Mucosa of descending colon (tissue), 3 donors: ENCODE data around the gene HDAC10. TPM values are rescaled to one million over a fixed set of nuclear protein-coding genes. Genes with fewer than 3 reads are reported as not detected.
A peak's percentile ranks its signal among the peaks of the same experiment; 100 is the strongest.
"Not testable (repeated sequence)": the region's sequence is repeated elsewhere in the genome, so short reads cannot be mapped to it uniquely, and the experiment has no call there.

Source experiments
- ATAC-seq: fragments of 200-7000 bp; cut with Tn5 transposase; one replicate; pipeline ENCODE4 v1.9.1; 2020; ENCODE audit warnings: mild to moderate bottlenecking, moderate library complexity
- DNase-seq, 3 donors: peaks; one replicate each; pipeline ENCODE4 v3.0.0-alpha.2; 2020
- H3K36me3 ChIP-seq: fragments of 200-600 bp; one replicate; pipeline ENCODE4 v1.8.0; 2021; ENCODE audit warnings: low read depth, mild to moderate bottlenecking
- H3K4me1 ChIP-seq: fragments of 200-600 bp; one replicate; pipeline ENCODE4 v1.8.0; 2021; ENCODE audit warnings: low read depth, mild to moderate bottlenecking
- H3K4me3 ChIP-seq: fragments of 200-600 bp; one replicate; pipeline ENCODE4 v1.8.0; 2021; ENCODE audit warnings: mild to moderate bottlenecking
- H3K9me3 ChIP-seq: fragments of 200-600 bp; one replicate; pipeline ENCODE4 v1.8.0; 2021; ENCODE audit warnings: mild to moderate bottlenecking
- CTCF ChIP-seq: fragments of 200-600 bp; IDR thresholded peaks from one replicate; pipeline ENCODE4 v1.8.0; 2022; ENCODE audit warnings: antibody characterized with exemption, mild to moderate bottlenecking
- intact Hi-C, 2 donors: fragments of 100-400 bp; cut with DNase I in 1 of 2; cut with micrococcal nuclease in 1 of 2; formaldehyde crosslinking; loops; one replicate each; pipeline versions ENCODE4 v1.11.0 to v1.11.1; 2022; cut with DNase I, micrococcal nuclease
- total RNA-seq, 3 donors: library from RNA; stranded (reverse); fragmentation: NEBNext Ultra II Directional in 2 of 3; extraction: Animal tissue kit (Norgen Biotek cat#: 25700) in 2 of 3; gene quantifications; one replicate each; pipeline versions ENCODE4 v1.2.1 to v1.2.4, GENCODE V29; 2021 to 2023
- donor health status: DM: no; HTN: no; CAD: no; lungs with moderate emphysema.
- donor health status: DM: no; HTN: no; CAD: no.
- donor health status: DM: no; HTN: yes; CAD: no.

Gene HDAC10
- total RNA-seq, 3 donors from 2014 or later = 39.5 to 66.3 (median 47.8) TPM

DNA sequence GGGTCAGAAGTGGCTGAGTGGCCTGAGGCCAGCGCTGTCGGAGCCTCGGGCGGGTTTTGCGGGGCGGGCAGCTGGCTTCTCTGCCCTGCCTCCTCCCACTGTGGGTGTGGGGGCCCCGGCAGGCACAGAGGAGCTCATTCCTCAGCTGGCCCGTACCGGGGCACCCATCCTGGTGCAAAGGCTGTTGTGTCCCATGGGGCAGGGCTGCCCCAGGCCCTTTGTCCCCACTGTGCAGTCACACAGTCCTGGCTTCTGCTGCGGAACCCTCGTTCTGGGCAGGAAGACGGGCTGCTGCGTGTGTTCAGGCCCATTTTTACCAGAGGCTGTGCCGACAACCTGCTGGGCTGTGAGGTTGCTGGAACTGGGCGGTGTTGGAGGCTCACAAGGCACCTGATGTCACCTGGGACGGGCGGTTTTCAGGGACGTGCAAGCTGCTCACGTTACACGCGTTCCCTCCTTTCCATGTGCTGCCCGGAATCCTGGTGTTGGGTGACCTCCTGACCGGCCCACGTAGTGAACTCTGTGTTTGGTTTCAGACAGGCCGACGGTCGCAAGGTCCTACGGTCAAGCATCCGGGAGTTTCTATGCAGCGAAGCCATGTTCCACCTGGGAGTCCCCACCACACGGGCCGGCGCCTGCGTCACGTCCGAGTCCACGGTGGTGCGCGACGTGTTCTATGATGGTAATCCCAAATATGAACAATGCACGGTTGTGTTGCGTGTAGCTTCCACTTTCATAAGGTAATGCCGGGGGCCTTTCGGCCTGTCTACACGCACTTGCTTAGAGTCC lies 45.1 kb downstream of the HDAC10 start:
- intact Hi-C loops = no loop called here
- H3K4me1 ChIP-seq = peaks cover 9% of the 10 kb centered on the region
- H3K36me3 ChIP-seq = peaks cover 4% of the 10 kb centered on the region
- ATAC-seq (no peak), DNase-seq (no peak)
- no peak for TF ChIP-seq CTCF
- no peaks in the 10 kb centered on the region for H3K9me3 ChIP-seq
- no peak overlapping the region for H3K4me3 ChIP-seq

GRCh38 chr22:50204998-50205397 lies 46.1 kb downstream of the HDAC10 start:
- H3K4me3 ChIP-seq, DNase-seq, intact Hi-C loops, ATAC-seq, H3K9me3 ChIP-seq, H3K36me3 ChIP-seq: not testable (repeated sequence)
- H3K4me1 ChIP-seq = peaks cover 11% of the 10 kb centered on the region

DNA sequence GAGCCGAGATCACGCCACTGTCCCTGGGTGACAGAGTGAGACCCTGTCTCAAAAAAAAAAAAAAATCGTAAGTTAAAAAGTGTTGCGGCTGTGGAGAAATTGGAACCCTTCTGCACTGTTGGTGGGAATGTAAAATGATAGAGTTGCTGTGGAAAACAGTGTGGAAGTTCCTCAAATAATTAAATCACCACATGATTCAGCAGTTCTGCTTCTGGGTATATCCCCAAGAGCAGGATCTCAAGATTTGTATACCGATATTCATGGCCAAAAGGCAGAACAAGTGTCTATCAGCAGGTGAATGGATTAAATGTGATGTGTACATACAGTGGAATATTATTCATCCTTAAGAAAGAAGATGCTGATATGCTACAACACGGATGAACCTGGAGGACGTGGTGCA lies 46.5 kb downstream of the HDAC10 start:
- no peak for TF ChIP-seq CTCF
- intact Hi-C loops = no loop called here
- ATAC-seq (no peak), DNase-seq (no peak)
- H3K36me3 ChIP-seq = no peaks in the 10 kb centered on the region
- H3K9me3 ChIP-seq = no peaks in the 10 kb centered on the region
- H3K4me3 ChIP-seq = no peak overlapping the region
- H3K4me1 ChIP-seq = peaks cover 15% of the 10 kb centered on the region

GRCh38 chr22:50203288-50203687 lies 47.8 kb downstream of the HDAC10 start:
- H3K4me3 ChIP-seq = no peak overlapping the region
- H3K4me1 ChIP-seq = peaks cover 15% of the 10 kb centered on the region
- H3K9me3 ChIP-seq = no peaks in the 10 kb centered on the region
- DNase-seq = no peak
- TF ChIP-seq CTCF = no peak
- H3K36me3 ChIP-seq = no peaks in the 10 kb centered on the region
- no peak for ATAC-seq
- intact Hi-C loops = no loop called here

GRCh38 chr22:50202130-50202666 lies 48.9 kb downstream of the HDAC10 start:
- peaks cover 15% of the 10 kb centered on the region for H3K4me1 ChIP-seq
- TF ChIP-seq CTCF = no peak
- H3K4me3 ChIP-seq = no peak overlapping the region
- H3K9me3 ChIP-seq = no peaks in the 10 kb centered on the region
- intact Hi-C loops = no loop called here
- no peak for ATAC-seq
- H3K36me3 ChIP-seq = no peaks in the 10 kb centered on the region
- DNase-seq = no peak

- peak overlapping the region; percentile 72 for H3K4me3 ChIP-seq
- H3K9me3 ChIP-seq = no peaks in the 10 kb centered on the region
- H3K36me3 ChIP-seq = no peaks in the 10 kb centered on the region
- TF ChIP-seq CTCF = no peak
- intact Hi-C loops = no loop called here
- peak; percentile 44 for ATAC-seq
- H3K4me1 ChIP-seq = peaks cover 15% of the 10 kb centered on the region
- DNase-seq = no peak
Observed at GRCh38 chr22:50201191-50202129, 49.6 kb downstream of the HDAC10 start.
